Measurements from ENCODE around the gene BEAN1.

DNA sequence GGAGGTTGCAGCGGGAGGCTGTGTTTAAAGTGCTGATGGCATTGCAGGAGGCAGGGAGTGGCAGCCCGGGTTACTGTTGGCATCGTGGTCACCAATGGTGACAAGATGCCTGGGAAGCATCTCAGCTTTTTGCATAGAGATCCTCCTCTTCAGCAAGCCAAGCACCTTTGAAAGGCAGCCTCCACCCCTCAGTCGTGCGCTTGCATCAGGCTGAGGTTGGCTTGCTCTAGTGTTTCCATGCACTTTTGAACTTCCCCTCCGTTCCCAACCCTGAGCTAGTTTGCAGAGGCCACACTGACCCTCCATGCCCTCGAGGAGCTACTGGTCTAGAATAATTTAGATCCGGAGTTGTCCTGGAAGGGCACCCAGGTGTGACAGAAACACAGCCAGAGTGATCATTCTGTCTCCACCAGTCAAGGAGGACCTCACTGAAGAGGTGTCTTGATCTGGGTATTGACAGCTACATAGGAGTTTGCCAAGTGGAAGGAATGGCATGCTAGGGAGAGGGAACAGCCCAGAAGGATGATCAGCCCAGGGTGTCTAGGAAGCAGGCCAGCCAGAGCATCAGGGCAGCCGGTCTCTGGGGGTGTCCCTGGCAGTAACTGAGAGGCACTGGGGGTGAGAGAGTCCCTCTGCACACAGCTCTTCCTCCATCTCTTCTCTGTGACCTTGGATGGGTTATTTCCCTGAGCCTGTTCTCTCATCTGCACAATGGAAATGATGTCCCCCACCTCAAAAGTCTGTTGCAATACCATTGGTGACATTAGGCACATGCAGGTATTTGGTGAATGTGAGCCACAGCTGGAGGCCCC lies 7.7 kb downstream of the BEAN1 start:
- no peak for TF ChIP-seq POLR2AphosphoS5 (IDR thresholded peaks at IDR 0.05)
- TF ChIP-seq, protein P1, sequence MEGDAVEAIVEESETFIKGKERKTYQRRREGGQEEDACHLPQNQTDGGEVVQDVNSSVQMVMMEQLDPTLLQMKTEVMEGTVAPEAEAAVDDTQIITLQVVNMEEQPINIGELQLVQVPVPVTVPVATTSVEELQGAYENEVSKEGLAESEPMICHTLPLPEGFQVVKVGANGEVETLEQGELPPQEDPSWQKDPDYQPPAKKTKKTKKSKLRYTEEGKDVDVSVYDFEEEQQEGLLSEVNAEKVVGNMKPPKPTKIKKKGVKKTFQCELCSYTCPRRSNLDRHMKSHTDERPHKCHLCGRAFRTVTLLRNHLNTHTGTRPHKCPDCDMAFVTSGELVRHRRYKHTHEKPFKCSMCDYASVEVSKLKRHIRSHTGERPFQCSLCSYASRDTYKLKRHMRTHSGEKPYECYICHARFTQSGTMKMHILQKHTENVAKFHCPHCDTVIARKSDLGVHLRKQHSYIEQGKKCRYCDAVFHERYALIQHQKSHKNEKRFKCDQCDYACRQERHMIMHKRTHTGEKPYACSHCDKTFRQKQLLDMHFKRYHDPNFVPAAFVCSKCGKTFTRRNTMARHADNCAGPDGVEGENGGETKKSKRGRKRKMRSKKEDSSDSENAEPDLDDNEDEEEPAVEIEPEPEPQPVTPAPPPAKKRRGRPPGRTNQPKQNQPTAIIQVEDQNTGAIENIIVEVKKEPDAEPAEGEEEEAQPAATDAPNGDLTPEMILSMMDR (IDR thresholded peaks at IDR 0.05), result no peak
- no peak for TF ChIP-seq POLR2A (IDR thresholded peaks at IDR 0.05)
- no peak for TF ChIP-seq EP300 (IDR thresholded peaks at IDR 0.05)
